GM19240 (cell line): Measurements from ENCODE around the gene HIP1R.
"Not testable (repeated sequence)": the region's sequence is repeated elsewhere in the genome, so short reads cannot be mapped to it uniquely, and the experiment has no call there.

Experiments used
- DNase-seq: peaks from one replicate; pipeline ENCODE4 v3.0.0; 2011; ENCODE audit warnings: low spot score; ENCODE audit not compliant: insufficient read length

HIP1R gene

GRCh38 chr12:122834921-122835749 is at the start of gene HIP1R:
Gene HIP1R (plus strand): TSS chr12:122835457. CDS start chr12:122835551, 94 bp downstream.
- no peak for DNase-seq

GRCh38 chr12:122785503-122785902 is 49.8 kb upstream of the HIP1R start:
- no peak for DNase-seq

- DNase-seq = no peak
Observed at GRCh38 chr12:122788387-122788786, 46.9 kb upstream of the HIP1R start.

- DNase-seq = no peak
Observed at GRCh38 chr12:122789637-122790036, 45.6 kb upstream of the HIP1R start.

GRCh38 chr12:122790393-122791075 is 44.7 kb upstream of the HIP1R start:
- DNase-seq = no peak

GRCh38 chr12:122793685-122794106 is 41.6 kb upstream of the HIP1R start:
- no peak for DNase-seq

GRCh38 chr12:122795807-122796206 is 39.5 kb upstream of the HIP1R start:
- no peak for DNase-seq

GRCh38 chr12:122799641-122800243 is 35.5 kb upstream of the HIP1R start:
- DNase-seq = no peak

GRCh38 chr12:122803937-122804336 is 31.3 kb upstream of the HIP1R start:
- DNase-seq = no peak

- not testable (repeated sequence) for DNase-seq
Observed at GRCh38 chr12:122804957-122805356, 30.3 kb upstream of the HIP1R start.

GRCh38 chr12:122807651-122808050 is 27.6 kb upstream of the HIP1R start:
- no peak for DNase-seq

GRCh38 chr12:122811777-122812176 is 23.5 kb upstream of the HIP1R start:
- no peak for DNase-seq

- no peak for DNase-seq
Observed at GRCh38 chr12:122813310-122813713, 21.9 kb upstream of the HIP1R start.

GRCh38 chr12:122819209-122819785 is 16.0 kb upstream of the HIP1R start:
- no peak for DNase-seq

GRCh38 chr12:122820138-122820537 is 15.1 kb upstream of the HIP1R start:
- DNase-seq = no peak

GRCh38 chr12:122820838-122821271 is 14.4 kb upstream of the HIP1R start:
- DNase-seq = no peak

GRCh38 chr12:122823429-122823828 is 11.8 kb upstream of the HIP1R start:
- DNase-seq = no peak

GRCh38 chr12:122825773-122826724 is 9.2 kb upstream of the HIP1R start:
- no peak for DNase-seq

- DNase-seq = no peak
Observed at GRCh38 chr12:122827258-122827657, 8.0 kb upstream of the HIP1R start.

- DNase-seq = no peak
Observed at GRCh38 chr12:122830517-122831214, 4.6 kb upstream of the HIP1R start.
